T-helper 1 cell (primary cell): ENCODE results near the gene TNXB.
A peak's percentile ranks its signal among the peaks of the same experiment; 100 is the strongest.
"Not testable (repeated sequence)": the region's sequence is repeated elsewhere in the genome, so short reads cannot be mapped to it uniquely, and the experiment has no call there.

Experiments
- DNase-seq, 5 donors: peaks; one replicate each; pipeline ENCODE4 v3.0.0-alpha.2; 2012 to 2020

TNXB gene

DNA sequence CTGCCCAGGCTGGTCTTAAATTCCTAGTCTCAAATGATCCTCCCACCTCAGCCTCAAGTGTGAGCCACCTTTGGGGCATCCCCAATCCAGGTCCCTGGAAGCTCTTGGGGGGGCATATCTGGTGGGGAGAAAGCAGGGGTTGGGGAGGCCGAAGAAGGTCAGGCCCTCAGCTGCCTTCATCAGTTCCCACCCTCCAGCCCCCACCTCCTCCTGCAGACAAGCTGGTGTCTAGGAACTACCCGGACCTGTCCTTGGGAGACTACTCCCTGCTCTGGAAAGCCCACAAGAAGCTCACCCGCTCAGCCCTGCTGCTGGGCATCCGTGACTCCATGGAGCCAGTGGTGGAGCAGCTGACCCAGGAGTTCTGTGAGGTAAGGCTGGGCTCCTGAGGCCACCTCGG is 70.3 kb downstream of the TNXB start:
- DNase-seq, result peak in 1 of 5 donors; percentile 1

DNA sequence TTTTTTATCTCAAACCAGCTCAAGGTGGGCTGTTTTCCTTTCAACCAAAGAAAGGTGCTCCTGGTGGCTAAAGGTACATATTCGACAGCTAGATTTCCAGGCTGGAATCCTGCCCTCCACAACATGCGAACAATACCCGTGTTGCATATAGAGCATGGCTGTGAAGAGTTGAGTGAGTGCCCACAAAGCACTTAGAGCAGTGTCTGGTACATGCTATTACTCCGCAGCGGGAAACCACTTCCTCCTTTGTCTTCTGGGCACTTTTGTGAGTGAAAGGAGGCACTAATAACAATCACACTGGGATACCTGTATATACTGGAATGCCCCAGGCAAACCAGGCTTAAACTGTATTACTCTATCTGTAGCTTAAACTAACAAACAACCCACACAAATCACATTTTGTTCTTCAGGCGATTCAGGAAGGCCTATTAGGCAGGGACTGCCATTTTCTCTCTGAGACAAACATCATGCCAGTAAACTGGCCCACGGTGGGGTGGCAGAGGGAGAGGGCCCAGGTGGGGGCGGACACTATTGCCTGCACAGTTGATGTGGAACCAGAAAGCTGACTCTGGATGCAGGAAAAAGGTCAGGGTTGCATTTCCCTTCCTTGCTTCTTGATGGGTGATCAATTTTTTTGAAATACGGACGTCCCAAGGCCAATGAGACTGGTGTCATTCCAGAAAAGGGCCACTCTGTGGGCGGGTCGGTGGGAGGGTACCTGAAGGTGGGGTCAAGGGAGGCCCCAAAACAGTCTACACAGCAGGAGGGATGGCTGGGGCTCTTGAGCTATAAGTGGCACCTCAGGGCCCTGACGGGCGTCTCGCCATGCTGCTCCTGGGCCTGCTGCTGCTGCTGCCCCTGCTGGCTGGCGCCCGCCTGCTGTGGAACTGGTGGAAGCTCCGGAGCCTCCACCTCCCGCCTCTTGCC is 71.3 kb downstream of the TNXB start, which contains the start of gene CYP21A2:
Gene CYP21A2, plus strand, starts transcription at position 818 of the 927 bp plus-strand sequence. Its CDS starts 8 bp downstream, at position 826.
- DNase-seq, result peak in 1 of 5 donors; percentile 1

DNA sequence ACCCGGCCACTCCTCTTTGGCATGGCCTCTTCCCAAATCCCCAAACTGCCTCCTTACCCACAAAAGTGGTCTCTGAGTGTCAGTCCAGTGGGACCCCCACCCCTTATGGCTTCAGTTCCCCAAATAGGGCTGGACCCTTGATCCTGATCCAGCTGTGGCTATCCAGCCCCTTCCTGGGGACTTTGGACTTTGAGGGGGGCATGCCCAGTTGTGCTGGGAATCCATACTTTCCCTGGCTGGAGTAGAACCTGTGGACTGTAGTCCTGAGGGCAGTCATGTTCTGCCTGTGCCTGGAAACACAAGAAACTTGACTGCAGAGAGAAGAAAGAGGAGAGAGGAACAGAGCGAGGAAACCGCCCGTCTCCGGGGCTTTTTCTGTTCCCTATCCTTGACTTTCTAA is 72.0 kb downstream of the TNXB start:
- DNase-seq, result peak in 1 of 5 donors; percentile 0

DNA sequence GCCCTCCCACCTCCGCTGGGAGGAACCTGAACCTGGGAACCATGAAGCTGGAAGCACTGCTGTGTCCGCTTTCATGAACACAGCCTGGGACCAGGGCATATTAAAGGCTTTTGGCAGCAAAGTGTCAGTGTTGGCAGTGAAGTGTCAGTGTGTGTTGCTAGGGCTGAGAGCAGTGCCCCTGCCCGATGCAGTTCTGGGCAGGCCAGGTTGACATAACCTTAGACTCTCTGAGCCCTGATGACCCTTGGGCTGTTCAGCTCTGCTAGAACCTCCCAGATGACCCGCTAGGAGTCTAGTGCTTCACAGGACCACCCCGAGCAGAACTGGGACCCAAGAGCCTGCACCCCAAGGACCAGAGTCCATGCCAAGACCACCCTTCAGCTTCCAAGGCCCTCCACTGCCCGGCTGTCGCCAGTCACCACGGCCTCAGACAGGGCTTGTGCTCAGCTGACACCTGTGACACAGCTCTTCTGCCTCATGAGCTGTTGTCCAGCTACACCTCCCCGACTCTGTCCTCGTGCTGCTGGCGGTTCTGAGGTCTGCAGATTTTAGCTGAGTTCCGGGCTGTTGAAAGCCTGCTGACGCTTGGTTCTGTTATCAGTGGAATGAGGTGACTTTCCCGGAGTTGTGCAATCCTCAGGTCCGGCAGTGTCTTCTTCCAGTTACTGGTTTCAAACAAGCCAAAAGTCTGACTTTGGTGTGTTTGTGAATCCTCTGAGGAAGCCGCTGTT is 73.7 kb downstream of the TNXB start:
- not testable (repeated sequence) for DNase-seq

DNA sequence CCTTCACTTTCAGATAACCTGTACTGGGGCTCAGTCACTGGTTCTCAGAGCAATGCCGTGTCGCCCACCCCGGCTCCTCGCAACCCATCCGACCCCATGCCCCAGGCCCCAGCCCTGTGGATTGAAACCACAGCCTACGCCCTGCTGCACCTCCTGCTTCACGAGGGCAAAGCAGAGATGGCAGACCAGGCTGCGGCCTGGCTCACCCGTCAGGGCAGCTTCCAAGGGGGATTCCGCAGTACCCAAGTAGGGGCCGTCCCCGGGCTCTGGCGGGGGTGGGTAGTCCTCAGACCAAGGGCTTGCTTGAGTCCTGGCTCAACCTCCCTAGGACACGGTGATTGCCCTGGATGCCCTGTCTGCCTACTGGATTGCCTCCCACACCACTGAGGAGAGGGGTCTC is 79.6 kb downstream of the TNXB start:
- DNase-seq, result not testable (repeated sequence)

DNA sequence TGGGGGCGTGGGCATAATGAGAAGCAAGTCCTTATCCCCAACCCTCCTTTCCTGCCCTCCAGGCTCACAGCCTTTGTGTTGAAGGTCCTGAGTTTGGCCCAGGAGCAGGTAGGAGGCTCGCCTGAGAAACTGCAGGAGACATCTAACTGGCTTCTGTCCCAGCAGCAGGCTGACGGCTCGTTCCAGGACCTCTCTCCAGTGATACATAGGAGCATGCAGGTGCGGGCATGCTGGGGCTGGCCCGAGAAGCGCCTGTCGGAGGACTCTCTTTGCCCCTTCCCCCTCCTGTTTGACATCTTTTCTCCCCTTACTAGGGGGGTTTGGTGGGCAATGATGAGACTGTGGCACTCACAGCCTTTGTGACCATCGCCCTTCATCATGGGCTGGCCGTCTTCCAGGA is 80.5 kb downstream of the TNXB start:
- DNase-seq, result not testable (repeated sequence)

DNA sequence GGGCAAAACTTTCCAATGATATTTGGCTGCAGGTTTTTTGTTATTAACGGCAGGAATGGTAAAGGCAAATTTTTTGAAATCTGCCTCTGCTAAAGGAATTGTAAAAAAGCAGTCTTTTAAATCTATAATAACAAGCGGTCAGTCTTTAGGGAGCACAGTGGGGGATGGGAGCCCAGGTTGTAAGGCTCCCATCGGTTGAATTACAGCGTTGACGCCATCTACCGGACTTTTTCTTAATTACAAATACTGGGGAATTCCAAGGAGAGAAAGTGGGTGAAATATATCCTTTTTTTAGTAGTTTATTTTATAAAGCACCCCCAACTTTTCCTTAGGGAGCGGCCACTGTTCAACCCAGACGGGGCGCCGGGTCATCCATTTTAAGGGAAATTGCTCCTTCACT is 87.0 kb downstream of the TNXB start:
- DNase-seq, result not testable (repeated sequence)

DNA sequence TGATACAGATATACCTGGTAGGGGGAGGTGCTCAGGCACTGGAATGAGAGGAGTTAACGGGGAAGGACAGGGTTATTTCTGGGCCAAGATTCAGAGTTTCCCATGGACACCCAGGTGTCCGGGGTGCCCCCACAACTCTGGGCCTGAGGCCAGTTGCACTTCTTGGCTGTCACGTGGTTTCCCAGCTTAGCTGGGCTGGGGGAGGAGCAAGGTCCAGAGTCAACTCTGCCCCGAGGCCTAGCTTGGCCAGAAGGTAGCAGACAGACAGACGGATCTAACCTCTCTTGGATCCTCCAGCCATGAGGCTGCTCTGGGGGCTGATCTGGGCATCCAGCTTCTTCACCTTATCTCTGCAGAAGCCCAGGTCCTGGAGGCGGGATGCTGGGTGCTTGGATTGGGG is 94.6 kb downstream of the TNXB start, which contains the start of gene C4B:
Gene C4B, plus strand, starts transcription at position 249 of the 400 bp plus-strand sequence. Its CDS starts 51 bp downstream, at position 300.
- not testable (repeated sequence) for DNase-seq

DNA sequence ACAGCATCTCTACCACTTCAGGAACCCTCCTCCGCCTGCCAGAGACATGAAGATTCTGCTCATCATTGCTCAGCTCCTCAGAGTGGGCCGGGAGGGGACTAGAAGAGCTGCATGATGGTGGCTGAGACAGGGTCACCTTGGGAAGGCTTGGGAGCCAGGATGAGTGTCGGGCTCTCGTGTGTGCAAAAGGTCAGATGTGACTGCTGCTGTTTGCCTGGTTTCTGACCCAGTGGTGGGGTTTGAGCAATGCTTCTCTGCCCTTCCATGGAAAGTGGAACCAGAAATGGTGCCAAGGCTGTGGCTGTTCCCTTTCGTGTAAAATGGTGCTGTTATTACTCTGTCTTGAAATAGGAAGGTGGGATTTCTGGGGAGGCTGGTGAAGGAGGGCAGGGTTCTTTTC is 95.4 kb downstream of the TNXB start:
- DNase-seq, result not testable (repeated sequence)

DNA sequence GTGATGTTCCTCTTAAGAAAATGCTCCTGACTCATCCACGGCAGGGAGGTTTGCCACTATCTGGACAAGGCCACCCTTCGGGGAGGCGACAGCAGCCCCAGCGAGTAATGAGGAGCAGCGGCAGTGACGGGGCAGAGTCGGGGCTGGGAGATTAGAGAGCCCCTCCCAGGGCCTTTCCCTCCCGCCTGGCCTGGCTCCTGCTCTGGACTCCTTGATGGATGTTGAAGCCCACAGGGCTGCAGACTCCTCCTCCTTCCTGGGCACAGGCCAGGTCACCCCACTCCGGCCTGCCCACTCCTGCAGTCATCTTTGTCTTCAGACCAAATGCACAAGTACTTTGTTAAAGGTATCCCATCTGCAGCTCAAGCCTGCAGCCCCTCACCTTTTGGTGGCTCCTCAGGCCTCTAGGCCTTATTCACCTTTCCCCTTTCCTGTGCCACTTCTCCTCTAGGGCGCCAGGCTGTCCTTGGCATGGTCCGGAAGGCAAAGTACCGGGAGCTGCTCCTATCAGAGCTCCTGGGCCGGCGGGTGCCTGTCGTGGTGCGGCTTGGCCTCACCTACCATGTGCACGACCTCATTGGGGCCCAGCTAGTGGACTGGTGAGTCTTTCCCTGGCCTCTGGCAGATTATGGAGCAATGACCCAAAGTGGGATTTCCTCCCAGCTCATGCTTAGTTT is 96.1 kb downstream of the TNXB start:
- not testable (repeated sequence) for DNase-seq

DNA sequence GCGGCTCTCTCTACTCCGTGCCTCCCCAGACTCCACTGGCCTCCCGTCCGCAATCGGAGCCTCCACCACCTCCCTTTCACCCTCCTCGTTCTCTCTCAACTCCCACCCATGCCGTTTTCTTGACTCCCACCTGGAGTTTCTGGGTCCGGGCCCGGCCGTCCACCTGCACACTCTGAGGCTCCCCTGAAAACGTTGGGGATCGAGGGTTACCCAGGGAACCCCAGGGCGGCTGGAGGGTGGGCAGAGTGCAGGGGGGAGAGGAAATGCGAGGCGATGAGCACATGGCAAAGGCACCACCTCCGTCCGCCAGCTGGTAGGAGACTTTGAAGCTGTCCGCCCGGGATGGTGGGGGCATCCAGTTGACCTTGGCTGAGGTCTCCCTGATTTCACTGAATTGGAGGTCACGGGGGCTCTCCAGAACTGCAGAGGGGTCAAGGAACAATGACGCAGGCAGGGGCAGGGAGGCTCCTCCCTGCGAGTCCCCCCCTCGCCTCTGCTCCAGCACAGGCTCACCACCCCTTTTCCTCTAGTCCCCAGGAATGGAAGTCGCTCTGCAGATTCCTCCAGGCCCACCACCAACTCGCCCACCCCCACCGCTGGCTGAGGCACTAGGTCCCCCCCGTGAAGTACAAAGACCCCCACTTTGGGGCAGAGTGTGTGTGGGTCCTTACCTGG is 98.1 kb downstream of the TNXB start:
- DNase-seq, result not testable (repeated sequence)

DNA sequence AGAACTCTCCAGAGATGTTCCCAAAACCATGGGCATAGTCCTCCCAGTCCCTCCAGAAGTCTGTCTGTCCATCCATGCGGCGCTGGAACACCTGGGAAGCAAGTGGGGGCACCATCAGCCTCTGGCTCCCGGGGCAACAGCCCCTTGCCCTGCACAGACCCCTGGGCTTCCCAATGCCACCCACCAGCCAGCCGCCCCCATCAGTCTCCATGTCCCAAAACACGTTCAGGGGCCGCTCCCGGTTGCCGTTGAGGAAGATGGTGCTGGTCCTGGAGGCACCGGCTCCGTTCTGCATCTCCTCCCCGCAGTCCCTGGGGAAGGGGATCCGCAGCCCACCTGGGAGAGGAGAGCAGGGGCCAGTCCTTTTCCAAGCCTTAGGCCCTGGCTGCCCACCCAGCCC is 99.6 kb downstream of the TNXB start:
- DNase-seq, result not testable (repeated sequence)

DNA sequence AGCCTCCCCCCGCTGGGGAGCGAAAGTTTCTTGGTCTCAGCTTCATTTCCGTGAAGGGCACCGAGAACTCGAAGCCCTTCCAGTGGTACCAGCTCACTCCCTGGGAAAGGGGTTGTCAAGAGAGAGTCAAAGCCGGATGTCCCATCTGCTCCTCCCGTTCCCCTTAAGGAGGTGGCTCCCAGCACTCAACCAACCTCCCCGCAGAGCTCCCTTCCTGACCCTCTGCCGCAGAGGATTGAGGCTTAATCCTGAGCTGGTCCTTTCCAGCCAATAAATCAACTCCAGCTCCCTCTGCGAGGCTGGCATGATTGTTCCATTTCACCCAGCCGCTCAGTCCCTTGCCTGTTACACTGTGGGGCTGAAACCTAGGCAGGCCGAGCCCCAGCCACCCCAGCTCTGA is 100.5 kb downstream of the TNXB start:
- DNase-seq, result not testable (repeated sequence)

DNA sequence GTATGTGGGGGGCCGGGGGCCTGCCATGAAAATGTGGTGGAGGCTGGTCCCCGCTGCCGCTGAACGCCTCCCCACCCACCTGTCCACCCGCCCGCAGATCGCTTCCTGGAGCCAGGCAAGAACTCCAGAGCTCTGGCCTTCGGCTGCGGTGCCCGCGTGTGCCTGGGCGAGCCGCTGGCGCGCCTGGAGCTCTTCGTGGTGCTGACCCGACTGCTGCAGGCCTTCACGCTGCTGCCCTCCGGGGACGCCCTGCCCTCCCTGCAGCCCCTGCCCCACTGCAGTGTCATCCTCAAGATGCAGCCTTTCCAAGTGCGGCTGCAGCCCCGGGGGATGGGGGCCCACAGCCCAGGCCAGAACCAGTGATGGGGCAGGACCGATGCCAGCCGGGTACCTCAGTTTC is 101.1 kb downstream of the TNXB start:
- DNase-seq, result not testable (repeated sequence)

DNA sequence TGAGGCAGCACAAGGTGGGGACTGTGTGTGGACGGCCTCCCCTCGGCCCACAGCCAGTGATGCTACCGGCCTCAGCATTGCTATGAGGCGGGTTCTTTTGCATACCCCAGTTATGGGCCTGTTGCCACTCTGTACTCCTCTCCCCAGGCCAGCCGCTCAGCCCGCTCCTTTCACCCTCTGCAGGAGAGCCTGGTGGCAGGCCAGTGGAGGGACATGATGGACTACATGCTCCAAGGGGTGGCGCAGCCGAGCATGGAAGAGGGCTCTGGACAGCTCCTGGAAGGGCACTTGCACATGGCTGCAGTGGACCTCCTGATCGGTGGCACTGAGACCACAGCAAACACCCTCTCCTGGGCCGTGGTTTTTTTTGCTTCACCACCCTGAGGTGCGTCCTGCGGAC is 102.1 kb downstream of the TNXB start:
- DNase-seq, result not testable (repeated sequence)

DNA sequence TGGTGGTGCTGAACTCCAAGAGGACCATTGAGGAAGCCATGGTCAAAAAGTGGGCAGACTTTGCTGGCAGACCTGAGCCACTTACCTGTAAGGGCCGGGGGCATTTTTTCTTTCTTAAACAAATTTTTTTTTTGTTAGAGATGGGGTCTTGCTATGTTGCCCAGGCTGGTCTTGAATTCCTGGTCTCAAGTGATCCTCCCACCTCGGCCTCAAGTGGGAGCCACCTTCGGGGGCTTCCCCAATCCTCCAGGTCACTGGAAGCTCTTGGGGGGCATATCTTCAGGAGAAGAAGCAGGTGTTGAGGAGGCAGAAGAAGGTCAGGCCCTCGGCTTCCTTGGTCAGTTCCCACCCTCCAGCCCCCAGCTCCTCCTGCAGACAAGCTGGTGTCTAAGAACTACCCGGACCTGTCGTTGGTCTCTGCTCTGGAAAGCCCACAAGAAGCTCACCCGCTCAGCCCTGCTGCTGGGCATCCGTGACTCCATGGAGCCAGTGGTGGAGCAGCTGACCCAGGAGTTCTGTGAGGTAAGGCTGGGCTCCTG is 103.1 kb downstream of the TNXB start:
- DNase-seq, result not testable (repeated sequence)

DNA sequence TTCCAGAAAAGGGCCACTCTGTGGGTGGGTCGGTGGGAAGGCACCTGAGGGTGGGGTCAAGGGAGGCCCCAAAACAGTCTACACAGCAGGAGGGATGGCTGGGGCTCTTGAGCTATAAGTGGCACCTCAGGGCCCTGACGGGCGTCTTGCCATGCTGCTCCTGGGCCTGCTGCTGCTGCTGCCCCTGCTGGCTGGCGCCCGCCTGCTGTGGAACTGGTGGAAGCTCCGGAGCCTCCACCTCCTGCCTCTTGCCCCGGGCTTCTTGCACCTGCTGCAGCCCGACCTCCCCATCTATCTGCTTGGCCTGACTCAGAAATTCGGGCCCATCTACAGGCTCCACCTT is 103.6 kb downstream of the TNXB start:
- DNase-seq, result not testable (repeated sequence)

DNA sequence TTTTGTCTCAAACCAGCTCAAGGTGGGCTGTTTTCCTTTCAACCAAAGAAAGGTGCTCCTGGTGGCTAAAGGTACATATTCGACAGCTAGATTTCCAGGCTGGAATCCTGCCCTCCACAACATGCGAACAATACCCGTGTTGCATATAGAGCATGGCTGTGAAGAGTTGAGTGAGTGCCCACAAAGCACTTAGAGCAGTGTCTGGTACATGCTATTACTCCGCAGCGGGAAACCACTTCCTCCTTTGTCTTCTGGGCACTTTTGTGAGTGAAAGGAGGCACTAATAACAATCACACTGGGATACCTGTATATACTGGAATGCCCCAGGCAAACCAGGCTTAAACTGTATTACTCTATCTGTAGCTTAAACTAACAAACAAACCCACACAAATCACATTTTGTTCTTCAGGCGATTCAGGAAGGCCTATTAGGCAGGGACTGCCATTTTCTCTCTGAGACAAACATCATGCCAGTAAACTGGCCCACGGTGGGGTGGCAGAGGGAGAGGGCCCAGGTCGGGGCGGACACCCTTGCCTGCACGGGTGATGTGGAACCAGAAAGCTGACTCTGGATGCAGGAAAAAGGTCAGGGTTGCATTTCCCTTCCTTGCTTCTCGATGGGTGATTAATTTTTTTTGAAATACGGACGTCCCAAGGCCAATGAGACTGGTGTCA is 104.1 kb downstream of the TNXB start:
- DNase-seq, result not testable (repeated sequence)

DNA sequence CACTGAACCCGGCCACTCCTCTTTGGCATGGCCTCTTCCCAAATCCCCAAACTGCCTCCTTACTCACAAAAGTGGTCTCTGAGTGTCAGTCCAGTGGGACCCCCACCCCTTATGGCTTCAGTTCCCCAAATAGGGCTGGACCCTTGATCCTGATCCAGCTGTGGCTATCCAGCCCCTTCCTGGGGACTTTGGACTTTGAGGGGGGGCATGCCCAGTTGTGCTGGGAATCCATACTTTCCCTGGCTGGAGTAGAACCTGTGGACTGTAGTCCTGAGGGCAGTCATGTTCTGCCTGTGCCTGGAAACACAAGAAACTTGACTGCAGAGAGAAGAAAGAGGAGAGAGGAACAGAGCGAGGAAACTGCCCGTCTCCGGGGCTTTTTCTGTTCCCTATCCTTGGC is 104.7 kb downstream of the TNXB start:
- DNase-seq, result not testable (repeated sequence)

DNA sequence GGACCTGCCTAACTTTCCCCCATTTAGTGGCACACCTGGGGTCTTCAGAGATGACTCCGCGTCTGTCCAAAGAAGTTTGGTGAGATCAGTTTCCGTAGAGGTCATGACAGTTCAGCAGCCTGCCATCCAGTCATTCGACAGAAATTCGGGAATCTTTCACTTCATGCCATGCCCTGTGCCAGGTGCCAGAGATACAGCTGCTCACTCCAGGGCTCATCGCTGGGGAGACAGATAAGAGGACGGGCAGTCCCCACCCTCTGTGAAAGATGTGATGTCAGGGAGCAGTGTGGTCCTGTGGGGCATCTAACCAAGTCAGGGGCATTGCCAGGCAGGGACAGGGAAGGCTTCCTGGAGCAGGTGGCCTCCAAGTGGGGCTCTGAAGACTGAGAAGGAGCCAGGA is 105.8 kb downstream of the TNXB start:
- not testable (repeated sequence) for DNase-seq

DNA sequence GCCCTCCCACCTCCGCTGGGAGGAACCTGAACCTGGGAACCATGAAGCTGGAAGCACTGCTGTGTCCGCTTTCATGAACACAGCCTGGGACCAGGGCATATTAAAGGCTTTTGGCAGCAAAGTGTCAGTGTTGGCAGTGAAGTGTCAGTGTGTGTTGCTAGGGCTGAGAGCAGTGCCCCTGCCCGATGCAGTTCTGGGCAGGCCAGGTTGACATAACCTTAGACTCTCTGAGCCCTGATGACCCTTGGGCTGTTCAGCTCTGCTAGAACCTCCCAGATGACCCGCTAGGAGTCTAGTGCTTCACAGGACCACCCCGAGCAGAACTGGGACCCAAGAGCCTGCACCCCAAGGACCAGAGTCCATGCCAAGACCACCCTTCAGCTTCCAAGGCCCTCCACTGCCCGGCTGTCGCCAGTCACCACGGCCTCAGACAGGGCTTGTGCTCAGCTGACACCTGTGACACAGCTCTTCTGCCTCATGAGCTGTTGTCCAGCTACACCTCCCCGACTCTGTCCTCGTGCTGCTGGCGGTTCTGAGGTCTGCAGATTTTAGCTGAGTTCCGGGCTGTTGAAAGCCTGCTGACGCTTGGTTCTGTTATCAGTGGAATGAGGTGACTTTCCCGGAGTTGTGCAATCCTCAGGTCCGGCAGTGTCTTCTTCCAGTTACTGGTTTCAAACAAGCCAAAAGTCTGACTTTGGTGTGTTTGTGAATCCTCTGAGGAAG is 106.4 kb downstream of the TNXB start:
- DNase-seq, result not testable (repeated sequence)
